HEK293 (cell line): ENCODE results near the gene NFIC.

Experiments
- GLI4 ChIP-seq: fragments of 450-650 bp; formaldehyde crosslinking; IDR thresholded peaks from 2 replicates; pipeline ENCODE4 v1.5.1; 2016; ENCODE audit warnings: missing biosample characterization, missing genetic modification characterization
- KLF1 ChIP-seq: fragments of 450-650 bp; formaldehyde crosslinking; IDR thresholded peaks from 2 replicates; pipeline ENCODE4 v1.5.1; 2016; ENCODE audit warnings: missing biosample characterization, missing genetic modification characterization
- ZFP3 ChIP-seq: fragments of 450-650 bp; formaldehyde crosslinking; IDR thresholded peaks from 2 replicates; pipeline ENCODE4 v1.5.1; 2016; ENCODE audit warnings: low read depth, missing biosample characterization, missing genetic modification characterization
- ZNF670 ChIP-seq: fragments of 450-650 bp; formaldehyde crosslinking; IDR thresholded peaks from 2 replicates; pipeline ENCODE4 v1.5.1; 2016; ENCODE audit warnings: missing biosample characterization, missing genetic modification characterization, low read depth
- TF ChIP-seq, protein P1 (sequence below): fragments of 450-650 bp; formaldehyde crosslinking; IDR thresholded peaks from 2 replicates; pipeline ENCODE4 v1.5.1; 2016; ENCODE audit warnings: missing biosample characterization, missing genetic modification characterization
- TF ChIP-seq, protein P2 (sequence below): fragments of 450-650 bp; formaldehyde crosslinking; conservative IDR thresholded peaks from 2 replicates; pipeline ENCODE4 v1.5.1; 2016; ENCODE audit warnings: low read depth, missing biosample characterization, missing genetic modification characterization

DNA sequence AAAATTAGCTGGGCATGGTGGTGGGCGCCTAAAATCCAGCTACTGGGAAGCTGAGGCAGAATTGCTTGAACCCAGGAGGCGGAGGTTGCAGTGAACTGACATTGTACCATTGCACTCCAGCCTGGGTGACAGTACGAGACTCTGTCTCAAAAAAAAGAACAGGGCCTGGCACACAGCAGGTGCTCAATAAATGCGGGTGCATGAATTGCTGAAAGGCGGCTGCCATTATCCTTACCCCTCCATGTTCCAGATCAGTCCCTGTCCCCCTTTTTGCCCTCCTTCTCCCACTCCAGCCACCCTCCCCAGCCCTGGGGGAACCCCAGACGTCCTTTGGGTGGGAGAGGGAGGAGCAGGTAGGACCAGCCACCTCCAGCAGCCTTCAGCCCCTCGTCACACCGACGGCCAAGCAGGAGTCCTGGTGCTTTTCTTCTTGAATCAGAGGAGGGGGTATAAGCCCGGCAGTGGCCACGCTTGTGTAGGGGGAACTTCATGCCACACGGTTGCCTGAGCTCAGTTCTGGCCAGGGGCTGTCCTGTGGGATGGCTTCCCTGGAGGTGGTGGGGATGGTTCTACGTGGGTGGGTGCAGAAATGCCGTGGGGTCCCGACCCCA is 20.4 kb upstream of the NFIC start:
- TF ChIP-seq, protein P1, sequence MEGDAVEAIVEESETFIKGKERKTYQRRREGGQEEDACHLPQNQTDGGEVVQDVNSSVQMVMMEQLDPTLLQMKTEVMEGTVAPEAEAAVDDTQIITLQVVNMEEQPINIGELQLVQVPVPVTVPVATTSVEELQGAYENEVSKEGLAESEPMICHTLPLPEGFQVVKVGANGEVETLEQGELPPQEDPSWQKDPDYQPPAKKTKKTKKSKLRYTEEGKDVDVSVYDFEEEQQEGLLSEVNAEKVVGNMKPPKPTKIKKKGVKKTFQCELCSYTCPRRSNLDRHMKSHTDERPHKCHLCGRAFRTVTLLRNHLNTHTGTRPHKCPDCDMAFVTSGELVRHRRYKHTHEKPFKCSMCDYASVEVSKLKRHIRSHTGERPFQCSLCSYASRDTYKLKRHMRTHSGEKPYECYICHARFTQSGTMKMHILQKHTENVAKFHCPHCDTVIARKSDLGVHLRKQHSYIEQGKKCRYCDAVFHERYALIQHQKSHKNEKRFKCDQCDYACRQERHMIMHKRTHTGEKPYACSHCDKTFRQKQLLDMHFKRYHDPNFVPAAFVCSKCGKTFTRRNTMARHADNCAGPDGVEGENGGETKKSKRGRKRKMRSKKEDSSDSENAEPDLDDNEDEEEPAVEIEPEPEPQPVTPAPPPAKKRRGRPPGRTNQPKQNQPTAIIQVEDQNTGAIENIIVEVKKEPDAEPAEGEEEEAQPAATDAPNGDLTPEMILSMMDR (tag by site-specific recombination), result no peak
- TF ChIP-seq, protein P2, sequence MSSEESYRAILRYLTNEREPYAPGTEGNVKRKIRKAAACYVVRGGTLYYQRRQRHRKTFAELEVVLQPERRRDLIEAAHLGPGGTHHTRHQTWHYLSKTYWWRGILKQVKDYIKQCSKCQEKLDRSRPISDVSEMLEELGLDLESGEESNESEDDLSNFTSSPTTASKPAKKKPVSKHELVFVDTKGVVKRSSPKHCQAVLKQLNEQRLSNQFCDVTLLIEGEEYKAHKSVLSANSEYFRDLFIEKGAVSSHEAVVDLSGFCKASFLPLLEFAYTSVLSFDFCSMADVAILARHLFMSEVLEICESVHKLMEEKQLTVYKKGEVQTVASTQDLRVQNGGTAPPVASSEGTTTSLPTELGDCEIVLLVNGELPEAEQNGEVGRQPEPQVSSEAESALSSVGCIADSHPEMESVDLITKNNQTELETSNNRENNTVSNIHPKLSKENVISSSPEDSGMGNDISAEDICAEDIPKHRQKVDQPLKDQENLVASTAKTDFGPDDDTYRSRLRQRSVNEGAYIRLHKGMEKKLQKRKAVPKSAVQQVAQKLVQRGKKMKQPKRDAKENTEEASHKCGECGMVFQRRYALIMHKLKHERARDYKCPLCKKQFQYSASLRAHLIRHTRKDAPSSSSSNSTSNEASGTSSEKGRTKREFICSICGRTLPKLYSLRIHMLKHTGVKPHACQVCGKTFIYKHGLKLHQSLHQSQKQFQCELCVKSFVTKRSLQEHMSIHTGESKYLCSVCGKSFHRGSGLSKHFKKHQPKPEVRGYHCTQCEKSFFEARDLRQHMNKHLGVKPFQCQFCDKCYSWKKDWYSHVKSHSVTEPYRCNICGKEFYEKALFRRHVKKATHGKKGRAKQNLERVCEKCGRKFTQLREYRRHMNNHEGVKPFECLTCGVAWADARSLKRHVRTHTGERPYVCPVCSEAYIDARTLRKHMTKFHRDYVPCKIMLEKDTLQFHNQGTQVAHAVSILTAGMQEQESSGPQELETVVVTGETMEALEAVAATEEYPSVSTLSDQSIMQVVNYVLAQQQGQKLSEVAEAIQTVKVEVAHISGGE (tag by site-specific recombination), result no peak
- TF ChIP-seq ZFP3 (tag by site-specific recombination) (no peak), KLF1 (tag by site-specific recombination) (no peak), GLI4 (no peak), ZNF670 (tag by site-specific recombination) (no peak)
